HCT116 (cell line): Measurements from ENCODE around the gene ZNF761. TPM values are rescaled to one million over a fixed set of nuclear protein-coding genes. Genes with fewer than 3 reads are reported as not detected.

Experiments used
- ATAC-seq: fragments of 200-7000 bp; cut with Tn5 transposase; 2 replicates; pipeline ENCODE4 v1.9.1; 2020; ENCODE audit warnings: mild to moderate bottlenecking, moderate library complexity
- BruUV-seq: library from RNA; stranded (reverse); fragments of 400-500 nt; replicated peaks from 2 replicates; lab custom pipeline; 2021; lab: Mats Ljungman, UMichigan
- CTCF ChIA-PET: fragments of 300-600 bp; sonication (Branson Sonifier 250); formaldehyde crosslinking; loops from one replicate; lab custom pipeline; 2021; ENCODE audit warnings: antibody characterized with exemption; lab: Charles Lee
- POLR2A ChIA-PET: fragments of 300-600, 350-600 bp; sonication (Branson Sonifier 250); formaldehyde crosslinking; loops from one replicate; lab custom pipeline; 2021; ENCODE audit warnings: antibody characterized with exemption; lab: Charles Lee
- RAD21 ChIA-PET, 2 experiments: fragments of 300-600 bp; sonication (Branson Sonifier 250); formaldehyde crosslinking; loops; one replicate each; lab custom pipeline; 2023; ENCODE audit warnings: low total read pairs in 2 of 2; ENCODE audit not compliant: uncharacterized antibody in 2 of 2, unreplicated experiment in 2 of 2, low non-redundant PET in 1 of 2; lab: Charles Lee
- DNase-seq: peaks from one replicate; pipeline ENCODE4 v3.0.0-alpha.2; 2010; ENCODE audit warnings: low read depth, low spot score
- H2AFZ ChIP-seq: fragments of 200-600 bp; shearing (Covaris generic), sonication (generic); 2 replicates; pipeline ENCODE4 v1.6.1; 2017; ENCODE audit warnings: low read depth, mixed run types, mixed read lengths, antibody characterized with exemption, low read length; ENCODE audit not compliant: poor library complexity, severe bottlenecking
- H3K27ac ChIP-seq: 2 replicates; pipeline ENCODE4 v1.5.1; 2012; ENCODE audit warnings: low read depth, low read length
- H3K27me3 ChIP-seq: fragments of 200-600 bp; sonication (generic); 2 replicates; pipeline ENCODE4 v1.6.1; 2016; ENCODE audit warnings: mixed run types, low read length, mixed read lengths; ENCODE audit not compliant: insufficient read depth
- H3K36me3 ChIP-seq, 2 experiments: fragments of 200-500 bp in 1 of 2; fragments of 200-600 bp in 1 of 2; sonication (Bioruptor generic) in 1 of 2; sonication (generic) in 1 of 2; 2 replicates each; pipeline versions ENCODE4 v1.5.1 to v1.6.1; 2014 to 2016; ENCODE audit warnings: low read length in 2 of 2, inconsistent platforms in 1 of 2, mixed read lengths in 1 of 2, mixed run types in 1 of 2; ENCODE audit not compliant: insufficient read depth in 2 of 2, control insufficient read depth in 1 of 2
- H3K4me1 ChIP-seq, 2 experiments: fragments of 200-600 bp in 1 of 2; sonication (generic) in 1 of 2; 2 replicates each; pipeline versions ENCODE4 v1.5.1 to v1.6.1; 2012 to 2017; ENCODE audit warnings: low read length in 2 of 2, inconsistent platforms in 1 of 2, mild to moderate bottlenecking in 1 of 2, mixed read lengths in 1 of 2, mixed run types in 1 of 2, moderate library complexity in 1 of 2; ENCODE audit not compliant: insufficient read depth in 2 of 2, control insufficient read depth in 1 of 2
- H3K4me2 ChIP-seq: fragments of 200-600 bp; sonication (generic); 2 replicates; pipeline ENCODE4 v1.6.1; 2017; ENCODE audit warnings: mixed run types, low read length, mixed read lengths
- H3K4me3 ChIP-seq, 2 experiments: fragments of 200-600 bp in 1 of 2; sonication (generic) in 1 of 2; replicated peaks in 1 of 2; 2 replicates each; pipeline ENCODE4 v1.5.1; 2011 to 2016; ENCODE audit warnings: low read length in 2 of 2, control low read depth in 1 of 2, low read depth in 1 of 2, mild to moderate bottlenecking in 1 of 2, mixed read lengths in 1 of 2, mixed run types in 1 of 2
- H3K79me2 ChIP-seq: fragments of 200-600 bp; sonication (generic); 2 replicates; pipeline ENCODE4 v1.6.1; 2017; ENCODE audit warnings: mild to moderate bottlenecking, mixed run types, low read length, moderate library complexity, mixed read lengths; ENCODE audit not compliant: insufficient read depth
- H3K9ac ChIP-seq: fragments of 200-600 bp; sonication (generic); 2 replicates; pipeline ENCODE4 v1.6.1; 2016; ENCODE audit warnings: low read length, mixed read lengths
- H3K9me2 ChIP-seq: fragments of 200-600 bp; sonication (generic), shearing (Covaris generic); 2 replicates; pipeline ENCODE4 v1.6.1; 2017; ENCODE audit warnings: mixed run types, mild to moderate bottlenecking, moderate library complexity; ENCODE audit not compliant: insufficient read depth
- H3K9me3 ChIP-seq, 2 experiments: fragments of 200-500 bp in 1 of 2; fragments of 200-600 bp in 1 of 2; sonication (Bioruptor generic) in 1 of 2; sonication (generic) in 1 of 2; 2 replicates each; pipeline ENCODE4 v1.6.1; 2014 to 2017; ENCODE audit warnings: low read length in 2 of 2, mixed read lengths in 2 of 2, inconsistent platforms in 1 of 2, low read depth in 1 of 2, mild to moderate bottlenecking in 1 of 2, mixed run types in 1 of 2, moderate library complexity in 1 of 2; ENCODE audit not compliant: control insufficient read depth in 1 of 2, insufficient read depth in 1 of 2
- H4K20me1 ChIP-seq: fragments of 200-600 bp; sonication (generic), shearing (Covaris generic); 2 replicates; pipeline ENCODE4 v1.6.1; 2017; ENCODE audit warnings: mixed run types, mild to moderate bottlenecking, moderate library complexity; ENCODE audit not compliant: insufficient read depth
- CBX3 ChIP-seq: IDR thresholded peaks from 2 replicates; pipeline ENCODE4 v1.6.1; 2012; ENCODE audit warnings: low read depth
- EGR1 ChIP-seq: IDR thresholded peaks from 2 replicates; pipeline ENCODE4 v1.6.1; 2012; ENCODE audit warnings: low read depth
- ELF1 ChIP-seq: IDR thresholded peaks from 2 replicates; pipeline ENCODE4 v1.6.1; 2012; ENCODE audit warnings: low read depth, borderline replicate concordance
- EZH2 ChIP-seq: fragments of 200-600 bp; sonication (generic); IDR thresholded peaks from 2 replicates; pipeline ENCODE4 v1.6.1; 2017; ENCODE audit warnings: antibody characterized with exemption, mixed run types
- EZH2phosphoT487 ChIP-seq: fragments of 200-600 bp; IDR thresholded peaks from 2 replicates; pipeline ENCODE4 v1.6.1; 2018; ENCODE audit warnings: antibody characterized with exemption, borderline replicate concordance
- FOSL1 ChIP-seq: IDR thresholded peaks from 2 replicates; pipeline ENCODE4 v1.6.1; 2012; ENCODE audit warnings: low read depth
- JUND ChIP-seq: IDR thresholded peaks from 2 replicates; pipeline ENCODE4 v1.6.1; 2012
- POLR2AphosphoS5 ChIP-seq: IDR thresholded peaks from 2 replicates; pipeline ENCODE4 v1.6.1; 2011; ENCODE audit warnings: mild to moderate bottlenecking, low read depth, low read length, moderate library complexity
- RAD21 ChIP-seq: IDR thresholded peaks from 2 replicates; pipeline ENCODE4 v1.6.1; 2012; ENCODE audit warnings: low read depth, mild to moderate bottlenecking
- SIN3A ChIP-seq: IDR thresholded peaks from 2 replicates; pipeline ENCODE4 v1.6.1; 2012; ENCODE audit warnings: low read depth
- TCF7L2 ChIP-seq: IDR thresholded peaks from 2 replicates; pipeline ENCODE4 v1.7.0; 2011; ENCODE audit warnings: borderline replicate concordance, inconsistent platforms; ENCODE audit not compliant: insufficient read depth, insufficient read length; ENCODE audit errors: extremely low read depth
- ZNF274 ChIP-seq: fragments of 200-500 bp; sonication (Bioruptor generic); IDR thresholded peaks from 2 replicates; pipeline ENCODE4 v1.6.1; 2014; ENCODE audit warnings: mild to moderate bottlenecking, low read depth, low read length, inconsistent platforms
- intact Hi-C: fragments of 100-400 bp; cut with micrococcal nuclease; formaldehyde crosslinking; loops from 2 replicates; pipeline ENCODE4 v1.10.0; 2022
- total RNA-seq: library from RNA; stranded (reverse); gene quantifications from one replicate; pipeline ENCODE4 v1.2.1, GENCODE V29; 2021; ENCODE audit not compliant: unreplicated experiment
- TF ChIP-seq, protein P1 (sequence below), 3 experiments: fragments of 200-600 bp in 1 of 3; sonication (generic) in 1 of 3; IDR thresholded peaks in 2 of 3; conservative IDR thresholded peaks in 1 of 3; 2 replicates each; pipeline ENCODE4 v1.5.1; 2012 to 2017; ENCODE audit warnings: low read depth in 2 of 3, low read length in 2 of 3, antibody characterized with exemption in 1 of 3, borderline replicate concordance in 1 of 3, control low read depth in 1 of 3, mild to moderate bottlenecking in 1 of 3, mixed read lengths in 1 of 3, mixed run types in 1 of 3, moderate library complexity in 1 of 3; ENCODE audit not compliant: insufficient read depth in 1 of 3
- TF ChIP-seq, protein P2 (sequence below): IDR thresholded peaks from 2 replicates; pipeline ENCODE4 v1.6.1; 2011; ENCODE audit warnings: mild to moderate bottlenecking, low read length, moderate library complexity; ENCODE audit not compliant: insufficient replicate concordance; ENCODE audit errors: extremely low read depth

The ZNF761 gene
- total RNA-seq, 1 experiment from 2014 or later, result 8.8 TPM

DNA sequence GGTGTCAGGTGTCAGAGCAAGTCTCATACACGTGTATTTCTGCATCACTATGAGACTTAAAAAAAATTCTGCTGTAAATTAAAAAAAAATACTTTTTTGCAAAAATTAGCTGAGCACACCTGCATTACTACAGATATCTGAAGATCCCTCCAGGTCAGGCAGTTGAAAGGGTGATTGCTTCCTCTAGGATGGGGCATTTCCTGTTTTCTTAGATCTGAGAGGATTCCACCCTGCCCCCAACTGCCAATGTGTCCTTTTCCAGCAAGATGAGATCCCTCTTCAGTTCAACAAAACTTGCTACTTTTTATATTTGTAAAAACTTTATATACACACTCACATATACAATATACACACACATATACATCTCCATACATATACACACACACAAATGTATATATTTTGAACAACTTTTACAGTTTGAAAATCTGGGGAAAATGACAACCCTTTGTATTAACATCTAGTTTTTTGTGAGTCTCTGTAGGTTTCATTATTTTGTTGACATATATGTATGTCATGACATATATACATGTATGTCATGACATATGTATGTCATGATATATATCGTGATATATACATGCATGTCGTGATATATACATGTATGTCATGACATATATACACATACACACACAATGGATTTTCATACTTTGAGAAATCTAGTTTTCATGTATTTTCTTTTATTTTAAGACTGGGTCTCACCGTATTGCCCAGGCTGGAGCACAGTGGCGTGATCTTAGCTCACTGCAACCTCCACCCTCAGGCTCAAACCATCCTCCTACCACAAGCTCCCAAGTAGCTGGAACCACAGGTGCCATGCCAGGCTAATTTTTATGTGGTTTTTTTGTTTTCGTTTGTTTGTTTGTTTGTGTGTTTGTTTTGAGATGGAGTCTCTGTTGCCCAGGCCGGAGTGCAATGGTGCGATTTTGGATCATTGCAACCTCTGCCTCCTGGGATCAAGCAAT lies 53.5 kb downstream of the ZNF761 start (continued):
- TF ChIP-seq, protein P1, sequence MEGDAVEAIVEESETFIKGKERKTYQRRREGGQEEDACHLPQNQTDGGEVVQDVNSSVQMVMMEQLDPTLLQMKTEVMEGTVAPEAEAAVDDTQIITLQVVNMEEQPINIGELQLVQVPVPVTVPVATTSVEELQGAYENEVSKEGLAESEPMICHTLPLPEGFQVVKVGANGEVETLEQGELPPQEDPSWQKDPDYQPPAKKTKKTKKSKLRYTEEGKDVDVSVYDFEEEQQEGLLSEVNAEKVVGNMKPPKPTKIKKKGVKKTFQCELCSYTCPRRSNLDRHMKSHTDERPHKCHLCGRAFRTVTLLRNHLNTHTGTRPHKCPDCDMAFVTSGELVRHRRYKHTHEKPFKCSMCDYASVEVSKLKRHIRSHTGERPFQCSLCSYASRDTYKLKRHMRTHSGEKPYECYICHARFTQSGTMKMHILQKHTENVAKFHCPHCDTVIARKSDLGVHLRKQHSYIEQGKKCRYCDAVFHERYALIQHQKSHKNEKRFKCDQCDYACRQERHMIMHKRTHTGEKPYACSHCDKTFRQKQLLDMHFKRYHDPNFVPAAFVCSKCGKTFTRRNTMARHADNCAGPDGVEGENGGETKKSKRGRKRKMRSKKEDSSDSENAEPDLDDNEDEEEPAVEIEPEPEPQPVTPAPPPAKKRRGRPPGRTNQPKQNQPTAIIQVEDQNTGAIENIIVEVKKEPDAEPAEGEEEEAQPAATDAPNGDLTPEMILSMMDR (IDR thresholded peaks at IDR 0.05 in 2 of 3, conservative IDR thresholded peaks at IDR 0.05 in 1 of 3; ENCODE audit: borderline replicate concordance in 1 of 3, insufficient read depth in 1 of 3, low read depth in 2 of 3, low read length in 2 of 3), result no peak

DNA sequence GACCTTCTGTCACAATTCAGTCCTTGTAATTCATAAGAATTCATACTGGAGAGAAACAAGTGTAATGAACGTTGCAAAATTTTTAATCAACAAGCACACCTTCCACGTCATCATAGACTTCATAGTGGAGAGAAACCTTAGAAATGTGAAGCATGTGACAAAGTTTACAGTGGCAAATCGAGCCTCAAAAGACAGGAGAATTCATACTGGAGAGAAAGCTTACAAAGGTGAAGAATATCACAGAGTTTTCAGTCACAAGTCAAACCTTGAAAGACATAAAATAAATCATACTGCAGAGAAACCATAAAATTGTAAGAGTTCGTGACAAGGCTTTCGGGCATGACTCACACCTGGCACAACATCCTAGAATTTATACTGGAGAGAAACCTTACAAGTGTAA lies 60.4 kb downstream of the ZNF761 start:
- ChIA-PET POLR2A (no interaction called here), CTCF (no interaction called here), RAD21 (no interaction called here)
- Histone ChIP-seq H3K4me3 (no peak overlapping the region), H3K9me3 (peaks cover 0 to 11% of the 10 kb centered on the region in 2 experiments; a peak in 2 of 4 replicates), H4K20me1 (no peaks in the 10 kb centered on the region), H3K4me1 (no peaks in the 10 kb centered on the region), H3K4me2 (no peak overlapping the region), H3K27me3 (no peaks in the 10 kb centered on the region), H3K27ac (no peak overlapping the region), H3K36me3 (no peaks in the 10 kb centered on the region), H3K79me2 (no peaks in the 10 kb centered on the region), H3K9ac (no peak overlapping the region), H3K9me2 (no peaks in the 10 kb centered on the region), H2AFZ (no peak overlapping the region)
- intact Hi-C loops, result no loop called here
- no peak for TF ChIP-seq EGR1
- no peak for TF ChIP-seq CBX3
- TF ChIP-seq RAD21, result no peak
- TF ChIP-seq EZH2, result no peak
- TF ChIP-seq, protein P2, sequence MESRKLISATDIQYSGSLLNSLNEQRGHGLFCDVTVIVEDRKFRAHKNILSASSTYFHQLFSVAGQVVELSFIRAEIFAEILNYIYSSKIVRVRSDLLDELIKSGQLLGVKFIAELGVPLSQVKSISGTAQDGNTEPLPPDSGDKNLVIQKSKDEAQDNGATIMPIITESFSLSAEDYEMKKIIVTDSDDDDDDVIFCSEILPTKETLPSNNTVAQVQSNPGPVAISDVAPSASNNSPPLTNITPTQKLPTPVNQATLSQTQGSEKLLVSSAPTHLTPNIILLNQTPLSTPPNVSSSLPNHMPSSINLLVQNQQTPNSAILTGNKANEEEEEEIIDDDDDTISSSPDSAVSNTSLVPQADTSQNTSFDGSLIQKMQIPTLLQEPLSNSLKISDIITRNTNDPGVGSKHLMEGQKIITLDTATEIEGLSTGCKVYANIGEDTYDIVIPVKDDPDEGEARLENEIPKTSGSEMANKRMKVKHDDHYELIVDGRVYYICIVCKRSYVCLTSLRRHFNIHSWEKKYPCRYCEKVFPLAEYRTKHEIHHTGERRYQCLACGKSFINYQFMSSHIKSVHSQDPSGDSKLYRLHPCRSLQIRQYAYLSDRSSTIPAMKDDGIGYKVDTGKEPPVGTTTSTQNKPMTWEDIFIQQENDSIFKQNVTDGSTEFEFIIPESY, result no peak
- TF ChIP-seq ZNF274, result no peak
- no peak for TF ChIP-seq FOSL1
- no peak for TF ChIP-seq JUND
- no peak for TF ChIP-seq SIN3A
- no peak for TF ChIP-seq EZH2phosphoT487
- TF ChIP-seq POLR2AphosphoS5, result no peak
- no peak for TF ChIP-seq ELF1
- TF ChIP-seq TCF7L2, result no peak
- no TSS peak for BruUV-seq
- no peak for DNase-seq
- no peak for ATAC-seq
